T-helper 2 cell (primary cell): ENCODE measurements around the gene ZNF157.

Experiments
- DNase-seq, 5 experiments: peaks; one replicate each; pipeline versions ENCODE4 v3.0.0 to v3.0.0-alpha.2; 2012 to 2022

ZNF157 gene

GRCh38 chrX:47447607-47448006, 77.2 kb downstream of the ZNF157 start:
- DNase-seq, result no peak

GRCh38 chrX:47448165-47448806, 77.9 kb downstream of the ZNF157 start:
- DNase-seq, result no peak

- DNase-seq, result no peak
These were observed 81.7 kb downstream of the ZNF157 start for GRCh38 chrX:47452112-47452511.

GRCh38 chrX:47456080-47456479, 85.7 kb downstream of the ZNF157 start:
- no peak for DNase-seq

GRCh38 chrX:47458528-47458927, 88.2 kb downstream of the ZNF157 start:
- DNase-seq, result peak in 1 of 5 experiments; percentile 30

GRCh38 chrX:47460561-47460960, 90.2 kb downstream of the ZNF157 start:
- DNase-seq, result no peak
